ENCODE measurements around the gene SNRNP48. TPM values are rescaled to one million over a fixed set of nuclear protein-coding genes. Genes with fewer than 3 reads are reported as not detected.

Gene SNRNP48
- polyA plus RNA-seq, 3 donors: 5.1 to 6.0 (median 5.9) TPM

DNA sequence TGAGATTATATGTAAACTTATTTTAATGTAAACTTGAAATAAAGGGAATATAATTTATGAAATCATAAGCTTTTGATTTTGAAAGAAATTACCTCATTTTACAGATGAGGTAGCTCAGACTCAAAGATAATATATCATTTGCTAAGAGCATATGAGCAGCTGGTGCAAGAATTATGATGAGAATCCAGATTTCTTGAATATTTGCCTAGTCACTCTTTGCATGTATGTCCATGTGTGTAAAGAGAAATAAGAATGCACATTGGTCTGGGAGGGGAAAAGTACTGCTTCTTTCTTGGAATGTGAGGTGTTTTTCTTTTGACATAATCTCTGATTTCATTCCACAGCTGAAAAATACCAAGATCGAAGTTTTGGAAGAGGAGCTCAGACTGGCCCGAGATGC lies 11.1 kb upstream of the SNRNP48 start:
- Mint-ChIP-seq H3K36me3 (no peaks in the 10 kb centered on the region), H3K4me1 (no peaks in the 10 kb centered on the region), H3K27ac (no peak overlapping the region), H3K9me3 (peaks cover 0 to 5% (median 0%) of the 10 kb centered on the region in 7 donors), H3K27me3 (ENCODE audit: low read depth in 3 of 3) (peaks cover 0 to 21% (median 5%) of the 10 kb centered on the region in 3 donors), H3K4me3 (no peak overlapping the region)
- Histone ChIP-seq H3K79me2 (ENCODE audit: insufficient read depth, low read length) (no peaks in the 10 kb centered on the region), H3K4me1 (ENCODE audit: control insufficient read depth in 1 of 2, insufficient read depth in 2 of 2, low read length in 2 of 2) (no peaks in the 10 kb centered on the region), H3K9ac (ENCODE audit: insufficient read depth, low read length, poor library complexity, severe bottlenecking) (no peak overlapping the region), H3K27me3 (ENCODE audit: control insufficient read depth in 2 of 2, insufficient read depth in 2 of 2, low read length in 2 of 2) (peaks cover 2 to 4% of the 10 kb centered on the region in 2 donors), H2AFZ (ENCODE audit: insufficient read depth, low read depth, low read length, poor library complexity, severe bottlenecking) (no peak overlapping the region), H3K4me3 (replicated peaks in 1 of 3; ENCODE audit: low read depth in 2 of 3, low read length in 3 of 3) (no peak overlapping the region), H3K4me2 (replicated peaks; ENCODE audit: extremely low read depth, low read length, poor library complexity, severe bottlenecking) (no peak overlapping the region), H3K36me3 (replicated peaks in 1 of 2; ENCODE audit: control insufficient read depth in 1 of 2, insufficient read depth in 2 of 2, low read length in 2 of 2) (no peaks in the 10 kb centered on the region), H3K9me3 (replicated peaks in 1 of 2; ENCODE audit: control insufficient read depth in 1 of 2, insufficient read depth in 1 of 2, low read length in 2 of 2) (no peaks in the 10 kb centered on the region), H3K27ac (ENCODE audit: low read depth in 1 of 2, low read length in 2 of 2) (no peak overlapping the region), H4K20me1 (ENCODE audit: insufficient read depth, low read length) (no peaks in the 10 kb centered on the region)
- TF ChIP-seq CTCF (IDR thresholded peaks at IDR 0.05): no peak
- intact Hi-C loops (cut with micrococcal nuclease): no loop called here
- DNase-seq: no peak
- 67% methylated on average over 1 of the region's 2 CpGs for WGBS (ENCODE audit: insufficient coverage)

DNA sequence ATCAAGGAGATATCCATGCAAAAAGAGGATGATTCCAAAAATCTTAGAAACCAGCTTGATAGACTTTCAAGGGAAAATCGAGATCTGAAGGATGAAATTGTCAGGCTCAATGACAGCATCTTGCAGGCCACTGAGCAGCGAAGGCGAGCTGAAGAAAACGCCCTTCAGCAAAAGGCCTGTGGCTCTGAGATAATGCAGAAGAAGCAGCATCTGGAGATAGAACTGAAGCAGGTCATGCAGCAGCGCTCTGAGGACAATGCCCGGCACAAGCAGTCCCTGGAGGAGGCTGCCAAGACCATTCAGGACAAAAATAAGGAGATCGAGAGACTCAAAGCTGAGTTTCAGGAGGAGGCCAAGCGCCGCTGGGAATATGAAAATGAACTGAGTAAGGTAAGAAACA lies 10.1 kb upstream of the SNRNP48 start:
- DNase-seq: no peak
- Histone ChIP-seq H3K79me2 (ENCODE audit: insufficient read depth, low read length) (no peaks in the 10 kb centered on the region), H3K9ac (ENCODE audit: insufficient read depth, low read length, poor library complexity, severe bottlenecking) (no peak overlapping the region), H3K9me3 (replicated peaks in 1 of 2; ENCODE audit: control insufficient read depth in 1 of 2, insufficient read depth in 1 of 2, low read length in 2 of 2) (no peaks in the 10 kb centered on the region), H3K4me2 (replicated peaks; ENCODE audit: extremely low read depth, low read length, poor library complexity, severe bottlenecking) (no peak overlapping the region), H3K27me3 (ENCODE audit: control insufficient read depth in 2 of 2, insufficient read depth in 2 of 2, low read length in 2 of 2) (peaks cover 0 to 2% of the 10 kb centered on the region in 2 donors), H2AFZ (ENCODE audit: insufficient read depth, low read depth, low read length, poor library complexity, severe bottlenecking) (no peak overlapping the region), H3K4me1 (ENCODE audit: control insufficient read depth in 1 of 2, insufficient read depth in 2 of 2, low read length in 2 of 2) (no peaks in the 10 kb centered on the region), H4K20me1 (ENCODE audit: insufficient read depth, low read length) (no peaks in the 10 kb centered on the region), H3K27ac (ENCODE audit: low read depth in 1 of 2, low read length in 2 of 2) (no peak overlapping the region), H3K36me3 (replicated peaks in 1 of 2; ENCODE audit: control insufficient read depth in 1 of 2, insufficient read depth in 2 of 2, low read length in 2 of 2) (no peaks in the 10 kb centered on the region), H3K4me3 (replicated peaks in 1 of 3; ENCODE audit: low read depth in 2 of 3, low read length in 3 of 3) (no peak overlapping the region)
- Mint-ChIP-seq H3K36me3 (no peaks in the 10 kb centered on the region), H3K9me3 (peaks cover 0 to 5% (median 0%) of the 10 kb centered on the region in 7 donors), H3K27me3 (ENCODE audit: low read depth in 3 of 3) (peaks cover 0 to 19% (median 5%) of the 10 kb centered on the region in 3 donors), H3K27ac (no peak overlapping the region), H3K4me1 (no peaks in the 10 kb centered on the region), H3K4me3 (no peak overlapping the region)
- intact Hi-C loops (cut with micrococcal nuclease): no loop called here
- WGBS (ENCODE audit: insufficient coverage): 94% methylated on average over 7 of the region's 9 CpGs
- TF ChIP-seq CTCF (IDR thresholded peaks at IDR 0.05): no peak
